OCI-LY1 (cell line): Measurements from ENCODE around the gene IFITM2.

Experiments
- EZH2 ChIP-seq: fragments of 200-600 bp; sonication (generic), shearing (Covaris generic); IDR thresholded peaks from 2 replicates; pipeline ENCODE4 v1.8.0; 2017; ENCODE audit warnings: borderline replicate concordance, mixed run types, mild to moderate bottlenecking, antibody characterized with exemption, low read length, moderate library complexity, mixed read lengths
- TF ChIP-seq, protein P1 (sequence below): fragments of 200-600 bp; sonication (generic), shearing (Covaris generic); IDR thresholded peaks from 2 replicates; pipeline ENCODE4 v1.5.1; 2017; ENCODE audit warnings: mild to moderate bottlenecking, antibody characterized with exemption, low read length, moderate library complexity, mixed read lengths

DNA sequence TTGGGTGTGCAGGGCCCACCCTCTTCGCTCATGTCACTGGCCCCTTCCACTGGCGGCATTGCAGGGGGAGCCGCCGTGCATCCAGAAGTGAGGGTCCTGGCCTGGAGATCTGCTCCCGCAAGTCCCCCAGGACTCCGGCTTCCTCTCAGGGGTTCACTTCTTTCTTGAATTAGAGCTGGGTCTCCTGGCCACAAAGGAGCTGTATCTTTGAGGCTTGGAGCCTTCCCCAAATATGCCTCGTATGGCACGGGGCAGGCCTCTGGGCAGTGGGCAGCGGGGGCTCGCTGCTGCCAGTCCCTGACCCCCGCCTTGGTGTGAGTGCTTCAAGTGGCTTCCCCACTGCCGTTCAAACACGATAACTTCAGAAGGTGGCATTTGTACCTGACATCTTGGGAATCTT is 20.4 kb downstream of the IFITM2 start:
- TF ChIP-seq, protein P1, sequence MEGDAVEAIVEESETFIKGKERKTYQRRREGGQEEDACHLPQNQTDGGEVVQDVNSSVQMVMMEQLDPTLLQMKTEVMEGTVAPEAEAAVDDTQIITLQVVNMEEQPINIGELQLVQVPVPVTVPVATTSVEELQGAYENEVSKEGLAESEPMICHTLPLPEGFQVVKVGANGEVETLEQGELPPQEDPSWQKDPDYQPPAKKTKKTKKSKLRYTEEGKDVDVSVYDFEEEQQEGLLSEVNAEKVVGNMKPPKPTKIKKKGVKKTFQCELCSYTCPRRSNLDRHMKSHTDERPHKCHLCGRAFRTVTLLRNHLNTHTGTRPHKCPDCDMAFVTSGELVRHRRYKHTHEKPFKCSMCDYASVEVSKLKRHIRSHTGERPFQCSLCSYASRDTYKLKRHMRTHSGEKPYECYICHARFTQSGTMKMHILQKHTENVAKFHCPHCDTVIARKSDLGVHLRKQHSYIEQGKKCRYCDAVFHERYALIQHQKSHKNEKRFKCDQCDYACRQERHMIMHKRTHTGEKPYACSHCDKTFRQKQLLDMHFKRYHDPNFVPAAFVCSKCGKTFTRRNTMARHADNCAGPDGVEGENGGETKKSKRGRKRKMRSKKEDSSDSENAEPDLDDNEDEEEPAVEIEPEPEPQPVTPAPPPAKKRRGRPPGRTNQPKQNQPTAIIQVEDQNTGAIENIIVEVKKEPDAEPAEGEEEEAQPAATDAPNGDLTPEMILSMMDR, result no peak
- TF ChIP-seq EZH2, result no peak
